Osteocyte (in vitro differentiated cells): ENCODE data around the gene TRPM3. TPM values are rescaled to one million over a fixed set of nuclear protein-coding genes. Genes with fewer than 3 reads are reported as not detected.

Source experiments
- DNase-seq: peaks from one replicate; pipeline ENCODE4 v3.0.0; 2021; ENCODE audit warnings: mixed read lengths; ENCODE audit not compliant: unreplicated experiment; ENCODE audit errors: extremely low spot score
- H3K27ac Mint-ChIP-seq: one replicate; pipeline ENCODE4 v1.8.0; 2021; ENCODE audit warnings: mild to moderate bottlenecking, mixed read lengths; ENCODE audit not compliant: unreplicated experiment
- H3K27me3 Mint-ChIP-seq: one replicate; pipeline ENCODE4 v1.8.0; 2021; ENCODE audit warnings: mixed read lengths; ENCODE audit not compliant: unreplicated experiment
- H3K36me3 Mint-ChIP-seq: one replicate; pipeline ENCODE4 v1.8.0; 2021; ENCODE audit warnings: mixed read lengths; ENCODE audit not compliant: unreplicated experiment
- H3K4me1 Mint-ChIP-seq: one replicate; pipeline ENCODE4 v1.8.0; 2021; ENCODE audit warnings: mixed read lengths; ENCODE audit not compliant: unreplicated experiment
- H3K4me3 Mint-ChIP-seq: one replicate; pipeline ENCODE4 v1.8.0; 2021; ENCODE audit warnings: mild to moderate bottlenecking, moderate library complexity, mixed read lengths; ENCODE audit not compliant: unreplicated experiment
- H3K9me3 Mint-ChIP-seq: one replicate; pipeline ENCODE4 v1.8.0; 2021; ENCODE audit warnings: mixed read lengths; ENCODE audit not compliant: unreplicated experiment
- CTCF ChIP-seq: fragments of 200-600 bp; sonication (generic); IDR thresholded peaks from 2 replicates; pipeline ENCODE4 v1.5.0; 2021; ENCODE audit warnings: antibody characterized with exemption, mild to moderate bottlenecking, moderate library complexity
- total RNA-seq: library from RNA; stranded (reverse); gene quantifications from 2 replicates; pipeline ENCODE4 v1.2.1, GENCODE V29; 2021

TRPM3 gene
- total RNA-seq, 1 donor from 2014 or later: 0.05 TPM

GRCh38 chr9:70574151-70574837 is 547.1 kb downstream of the TRPM3 start:
- DNase-seq: no peak

GRCh38 chr9:70573308-70573707 is 548.1 kb downstream of the TRPM3 start:
- no peak overlapping the region for H3K27ac Mint-ChIP-seq
- H3K36me3 Mint-ChIP-seq: no peaks in the 10 kb centered on the region
- peaks cover 34% of the 10 kb centered on the region for H3K4me1 Mint-ChIP-seq
- no peak for TF ChIP-seq CTCF
- H3K4me3 Mint-ChIP-seq: no peak overlapping the region
- H3K9me3 Mint-ChIP-seq: no peaks in the 10 kb centered on the region
- H3K27me3 Mint-ChIP-seq: no peaks in the 10 kb centered on the region
- no peak for DNase-seq

More at GRCh38 chr9:70574151-70574837, 547.1 kb downstream of the TRPM3 start:
- Mint-ChIP-seq H3K27ac (peak overlapping the region; percentile 78), H3K4me3 (no peak overlapping the region), H3K27me3 (no peaks in the 10 kb centered on the region), H3K4me1 (peaks cover 34% of the 10 kb centered on the region), H3K36me3 (no peaks in the 10 kb centered on the region), H3K9me3 (no peaks in the 10 kb centered on the region)
- TF ChIP-seq CTCF: no peak

GRCh38 chr9:70571258-70571657 is 550.2 kb downstream of the TRPM3 start:
- no peak overlapping the region for H3K4me3 Mint-ChIP-seq
- no peaks in the 10 kb centered on the region for H3K36me3 Mint-ChIP-seq
- no peak for TF ChIP-seq CTCF
- H3K4me1 Mint-ChIP-seq: peaks cover 43% of the 10 kb centered on the region
- H3K27ac Mint-ChIP-seq: no peak overlapping the region
- DNase-seq: no peak
- H3K27me3 Mint-ChIP-seq: no peaks in the 10 kb centered on the region
- H3K9me3 Mint-ChIP-seq: no peaks in the 10 kb centered on the region

- Mint-ChIP-seq H3K4me3 (no peak overlapping the region), H3K4me1 (peaks cover 38% of the 10 kb centered on the region), H3K9me3 (no peaks in the 10 kb centered on the region), H3K27ac (no peak overlapping the region), H3K36me3 (no peaks in the 10 kb centered on the region), H3K27me3 (no peaks in the 10 kb centered on the region)
- no peak for DNase-seq
- no peak for TF ChIP-seq CTCF
These were observed 551.6 kb downstream of the TRPM3 start for GRCh38 chr9:70569791-70570190.

- Mint-ChIP-seq H3K36me3 (no peaks in the 10 kb centered on the region), H3K4me3 (no peak overlapping the region), H3K9me3 (no peaks in the 10 kb centered on the region), H3K4me1 (peaks cover 37% of the 10 kb centered on the region), H3K27ac (no peak overlapping the region), H3K27me3 (no peaks in the 10 kb centered on the region)
- no peak for DNase-seq
- no peak for TF ChIP-seq CTCF
These were observed 552.2 kb downstream of the TRPM3 start for GRCh38 chr9:70569070-70569772.
